RWPE2 (cell line): ENCODE measurements around the gene ZNF487.
"Not testable (repeated sequence)": the region's sequence is repeated elsewhere in the genome, so short reads cannot be mapped to it uniquely, and the experiment has no call there.

Source experiments
- ATAC-seq: fragments of 200-7000 bp; cut with Tn5 transposase; 3 replicates; pipeline ENCODE4 v1.9.1; 2021; ENCODE audit warnings: low read depth
- DNase-seq: peaks from one replicate; pipeline ENCODE4 v3.0.0-alpha.2; 2020; ENCODE audit warnings: low spot score
- H3K27ac ChIP-seq: fragments of 450-650 bp; 2 replicates; pipeline ENCODE4 v1.5.1; 2017; ENCODE audit warnings: mild to moderate bottlenecking; ENCODE audit not compliant: poor library complexity, severe bottlenecking
- H3K27me3 ChIP-seq: fragments of 250-450 bp; sonication (Bioruptor Pico); 2 replicates; pipeline ENCODE4 v1.5.1; 2021; ENCODE audit warnings: mild to moderate bottlenecking, moderate library complexity; ENCODE audit not compliant: insufficient read depth, poor library complexity, severe bottlenecking
- H3K36me3 ChIP-seq: fragments of 250-450 bp; sonication (Bioruptor Pico); 2 replicates; pipeline ENCODE4 v1.5.1; 2020; ENCODE audit warnings: low read depth, mild to moderate bottlenecking, moderate library complexity
- H3K4me1 ChIP-seq: fragments of 250-450 bp; sonication (Bioruptor Pico); 2 replicates; pipeline ENCODE4 v1.5.1; 2021; ENCODE audit warnings: mild to moderate bottlenecking, moderate library complexity; ENCODE audit not compliant: insufficient read depth, poor library complexity, severe bottlenecking
- H3K4me3 ChIP-seq: fragments of 250-450 bp; sonication (Bioruptor Pico); 2 replicates; pipeline ENCODE4 v1.5.1; 2021; ENCODE audit warnings: mild to moderate bottlenecking, moderate library complexity; ENCODE audit not compliant: severe bottlenecking
- H3K9me3 ChIP-seq: fragments of 250-450 bp; sonication (Bioruptor Pico); 2 replicates; pipeline ENCODE4 v1.5.1; 2021; ENCODE audit warnings: mild to moderate bottlenecking, moderate library complexity; ENCODE audit not compliant: severe bottlenecking
- TF ChIP-seq, protein P1 (sequence below): fragments of 450-650 bp; IDR thresholded peaks from one replicate; pipeline ENCODE4 v1.5.1; 2017; ENCODE audit warnings: mild to moderate bottlenecking, moderate library complexity; ENCODE audit not compliant: poor library complexity, severe bottlenecking

ZNF487 gene

DNA sequence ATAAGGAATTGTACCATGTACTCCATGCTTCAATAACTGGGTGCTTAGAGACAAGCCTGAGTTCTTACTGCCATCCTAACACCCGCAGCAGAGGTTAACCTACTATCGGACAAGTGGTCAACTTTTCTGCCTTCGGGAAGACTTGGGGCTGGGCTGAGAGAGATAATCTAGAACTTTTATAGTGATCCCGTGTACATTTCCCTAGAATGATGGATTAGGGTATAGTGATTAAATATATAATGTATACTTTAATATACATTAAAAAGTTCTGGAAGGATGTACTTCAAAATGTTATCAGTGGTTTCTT is 15.8 kb upstream of the ZNF487 start:
- peaks cover 3% of the 10 kb centered on the region for H3K4me1 ChIP-seq
- peak overlapping the region; percentile 33 for H3K4me3 ChIP-seq
- ATAC-seq = no peak

DNA sequence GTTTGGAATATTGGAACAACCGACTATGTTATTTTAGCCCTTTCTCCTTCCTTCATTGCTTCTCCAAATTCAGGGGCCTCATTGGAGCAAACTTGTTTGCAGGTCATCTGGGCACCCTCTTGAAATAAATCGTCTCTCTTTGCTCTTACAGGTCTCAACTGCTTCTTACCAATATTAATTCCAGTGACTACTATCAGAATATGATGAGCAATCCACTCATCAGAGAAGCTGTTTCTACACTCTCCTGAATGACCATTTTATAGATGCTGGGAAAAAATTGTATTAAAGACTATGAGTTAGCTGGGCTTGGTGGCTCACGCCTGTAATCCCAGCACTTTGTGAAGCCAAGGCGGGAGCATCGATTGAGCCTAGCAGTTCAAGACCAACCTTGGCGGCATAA is 15.4 kb upstream of the ZNF487 start:
- H3K36me3 ChIP-seq = no peaks in the 10 kb centered on the region
- H3K27ac ChIP-seq = peak overlapping the region; percentile 77
- TF ChIP-seq, protein P1, sequence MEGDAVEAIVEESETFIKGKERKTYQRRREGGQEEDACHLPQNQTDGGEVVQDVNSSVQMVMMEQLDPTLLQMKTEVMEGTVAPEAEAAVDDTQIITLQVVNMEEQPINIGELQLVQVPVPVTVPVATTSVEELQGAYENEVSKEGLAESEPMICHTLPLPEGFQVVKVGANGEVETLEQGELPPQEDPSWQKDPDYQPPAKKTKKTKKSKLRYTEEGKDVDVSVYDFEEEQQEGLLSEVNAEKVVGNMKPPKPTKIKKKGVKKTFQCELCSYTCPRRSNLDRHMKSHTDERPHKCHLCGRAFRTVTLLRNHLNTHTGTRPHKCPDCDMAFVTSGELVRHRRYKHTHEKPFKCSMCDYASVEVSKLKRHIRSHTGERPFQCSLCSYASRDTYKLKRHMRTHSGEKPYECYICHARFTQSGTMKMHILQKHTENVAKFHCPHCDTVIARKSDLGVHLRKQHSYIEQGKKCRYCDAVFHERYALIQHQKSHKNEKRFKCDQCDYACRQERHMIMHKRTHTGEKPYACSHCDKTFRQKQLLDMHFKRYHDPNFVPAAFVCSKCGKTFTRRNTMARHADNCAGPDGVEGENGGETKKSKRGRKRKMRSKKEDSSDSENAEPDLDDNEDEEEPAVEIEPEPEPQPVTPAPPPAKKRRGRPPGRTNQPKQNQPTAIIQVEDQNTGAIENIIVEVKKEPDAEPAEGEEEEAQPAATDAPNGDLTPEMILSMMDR = no peak
- no peak overlapping the region for H3K4me3 ChIP-seq
- ATAC-seq = no peak
- no peak for DNase-seq
- no peaks in the 10 kb centered on the region for H3K9me3 ChIP-seq
- H3K27me3 ChIP-seq = no peaks in the 10 kb centered on the region
- peaks cover 3% of the 10 kb centered on the region for H3K4me1 ChIP-seq

More for the DNA sequence above, 15.8 kb upstream of the ZNF487 start:
- H3K27me3 ChIP-seq = no peaks in the 10 kb centered on the region
- TF ChIP-seq, protein P1 = no peak
- DNase-seq = no peak
- H3K9me3 ChIP-seq = no peaks in the 10 kb centered on the region
- peak overlapping the region; percentile 77 for H3K27ac ChIP-seq
- H3K36me3 ChIP-seq = no peaks in the 10 kb centered on the region

DNA sequence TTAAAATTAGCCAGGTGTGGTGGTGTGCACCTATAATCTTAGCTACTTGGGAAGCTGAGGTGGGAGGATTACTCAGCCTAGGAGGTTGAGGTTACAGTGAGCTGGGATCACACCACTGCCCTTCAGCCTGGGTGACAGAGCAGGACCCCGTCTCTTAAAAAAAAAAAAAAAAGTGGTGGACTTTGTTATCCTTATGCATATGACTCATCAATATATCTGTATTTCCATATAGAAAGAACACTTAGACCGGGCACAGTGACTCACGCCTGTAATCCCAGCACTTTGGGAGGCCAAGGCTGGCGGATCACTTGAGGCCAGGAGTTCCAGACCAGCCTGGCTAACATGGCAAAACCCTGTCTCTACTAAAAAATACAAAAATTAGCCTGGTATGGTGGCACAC is 15.0 kb upstream of the ZNF487 start:
- not testable (repeated sequence) for ATAC-seq, H3K36me3 ChIP-seq, H3K27me3 ChIP-seq, H3K9me3 ChIP-seq, DNase-seq, H3K4me1 ChIP-seq, H3K4me3 ChIP-seq
- peak overlapping the region; percentile 77 for H3K27ac ChIP-seq

DNA sequence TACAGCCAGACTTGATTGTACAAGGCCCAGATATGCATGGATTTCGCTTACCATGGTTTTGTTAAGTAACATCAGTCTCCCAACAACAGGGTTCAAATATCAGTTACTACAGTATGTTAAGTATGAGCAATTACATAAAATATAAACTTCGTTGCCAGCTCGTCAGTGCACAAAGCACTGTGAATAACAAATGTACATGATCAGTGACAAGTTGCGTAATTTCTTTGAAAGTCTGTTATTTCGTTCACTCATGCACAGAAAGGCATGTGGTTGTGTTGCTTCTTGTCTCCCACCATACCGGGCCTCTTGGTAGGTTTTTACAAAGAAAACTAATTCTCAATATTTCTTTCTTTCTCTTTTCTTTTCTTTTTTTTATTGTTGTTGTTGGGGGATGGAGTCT is 12.5 kb upstream of the ZNF487 start:
- Histone ChIP-seq H3K4me3 (no peak overlapping the region), H3K4me1 (peaks cover 3% of the 10 kb centered on the region), H3K27ac (no peak overlapping the region), H3K27me3 (no peaks in the 10 kb centered on the region), H3K36me3 (no peaks in the 10 kb centered on the region), H3K9me3 (no peaks in the 10 kb centered on the region)
- DNase-seq (no peak), ATAC-seq (no peak)
- TF ChIP-seq, protein P1 = no peak

DNA sequence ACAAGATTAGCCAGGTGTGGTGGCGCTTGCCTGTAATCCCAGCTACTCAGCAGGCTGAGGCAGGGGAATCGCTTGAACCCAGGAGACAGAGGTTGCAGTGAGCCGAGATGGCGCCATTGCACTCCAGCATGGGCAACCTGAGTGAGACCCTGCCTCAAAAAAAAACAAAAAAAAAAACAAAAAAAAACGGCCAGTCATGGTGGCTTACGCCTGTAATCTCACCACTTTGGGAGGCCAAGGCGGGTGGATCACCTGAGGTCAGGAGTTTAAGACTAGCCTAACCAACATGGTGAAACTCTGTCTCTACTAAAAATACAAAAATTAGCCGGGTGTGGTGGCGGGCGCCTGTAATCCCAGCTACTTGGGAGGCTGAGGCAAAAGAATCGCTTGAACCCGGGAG is 10.4 kb upstream of the ZNF487 start:
- H3K9me3 ChIP-seq, H3K27me3 ChIP-seq, H3K27ac ChIP-seq, H3K4me3 ChIP-seq, DNase-seq, H3K4me1 ChIP-seq, H3K36me3 ChIP-seq, ATAC-seq: not testable (repeated sequence)

DNA sequence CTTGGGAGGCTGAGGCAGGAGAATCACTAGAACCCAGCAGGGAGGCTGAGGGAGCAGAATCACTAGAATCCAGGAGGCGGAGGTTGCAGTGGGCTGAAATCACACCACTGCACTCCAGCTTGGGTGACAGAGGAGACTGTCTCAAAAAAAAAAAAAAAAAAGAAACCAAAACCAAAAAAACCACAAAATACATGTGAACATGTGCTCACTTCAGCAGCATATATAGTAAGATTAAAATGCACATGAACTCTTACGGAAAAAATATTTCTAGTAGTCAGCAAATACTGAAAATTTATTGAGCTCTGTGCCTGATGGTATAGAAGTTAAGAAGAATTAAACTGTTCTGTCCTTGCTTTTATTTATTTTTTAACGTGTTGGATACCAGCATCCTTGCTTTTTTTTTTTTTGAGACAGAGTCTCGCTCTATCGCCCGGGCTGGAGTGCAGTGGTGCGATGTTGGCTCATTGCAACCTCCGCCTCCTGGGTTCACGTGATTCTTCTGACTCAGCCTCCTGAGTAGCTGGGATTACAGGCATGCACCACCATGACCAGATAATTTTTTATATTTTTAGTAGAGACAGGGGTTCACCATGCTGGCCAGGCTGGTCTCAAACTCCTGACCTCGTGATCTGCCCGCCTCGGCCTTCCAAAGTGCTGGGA is 9.6 kb upstream of the ZNF487 start:
- H3K27me3 ChIP-seq = no peaks in the 10 kb centered on the region
- TF ChIP-seq, protein P1 = no peak
- no peaks in the 10 kb centered on the region for H3K4me1 ChIP-seq
- DNase-seq (no peak), ATAC-seq (no peak)
- H3K27ac ChIP-seq = no peak overlapping the region
- H3K4me3 ChIP-seq = no peak overlapping the region
- H3K36me3 ChIP-seq = no peaks in the 10 kb centered on the region
- H3K9me3 ChIP-seq = no peaks in the 10 kb centered on the region
